ENCODE measurements around the gene EXOC4. TPM values are rescaled to one million over a fixed set of nuclear protein-coding genes. Genes with fewer than 3 reads are reported as not detected.

EXOC4 gene
- total RNA-seq, 2 donors from 2014 or later = 48.9 to 102 TPM

- intact Hi-C loops (cut with DNase I) = no loop called here
- no peaks in the 10 kb centered on the region for H3K4me1 ChIP-seq (replicated peaks)
- H3K4me3 ChIP-seq = no peak overlapping the region
- no peaks in the 10 kb centered on the region for H3K9me3 ChIP-seq
- 99% methylated on average over 2 of the region's 2 CpGs for WGBS
- H3K27me3 ChIP-seq (replicated peaks; ENCODE audit: insufficient read depth) = no peaks in the 10 kb centered on the region
- H3K36me3 ChIP-seq = no peaks in the 10 kb centered on the region
- no peak overlapping the region for H3K27ac ChIP-seq
- TF ChIP-seq POLR2A (IDR thresholded peaks at IDR 0.05) (no peak), CTCF (IDR thresholded peaks at IDR 0.05) (no peak), POLR2AphosphoS5 (IDR thresholded peaks at IDR 0.05) (no peak)
- no peak for DNase-seq (ENCODE audit: low spot score)
Measured at GRCh38 chr7:133712544-133712943, 459.7 kb downstream of the EXOC4 start.

- no peak overlapping the region for H3K4me3 ChIP-seq
- 98% methylated on average over 3 of the region's 3 CpGs for WGBS
- TF ChIP-seq POLR2AphosphoS5 (IDR thresholded peaks at IDR 0.05) (no peak), POLR2A (IDR thresholded peaks at IDR 0.05) (no peak), CTCF (IDR thresholded peaks at IDR 0.05) (no peak)
- no peaks in the 10 kb centered on the region for H3K36me3 ChIP-seq
- no peaks in the 10 kb centered on the region for H3K27me3 ChIP-seq (replicated peaks; ENCODE audit: insufficient read depth)
- DNase-seq (ENCODE audit: low spot score) = no peak
- intact Hi-C loops (cut with DNase I) = no loop called here
- H3K27ac ChIP-seq = no peak overlapping the region
- no peaks in the 10 kb centered on the region for H3K9me3 ChIP-seq
- H3K4me1 ChIP-seq (replicated peaks) = no peaks in the 10 kb centered on the region
Measured at GRCh38 chr7:133714654-133715053, 461.8 kb downstream of the EXOC4 start.

- Histone ChIP-seq H3K4me3 (no peak overlapping the region), H3K9me3 (no peaks in the 10 kb centered on the region), H3K27me3 (replicated peaks; ENCODE audit: insufficient read depth) (no peaks in the 10 kb centered on the region), H3K27ac (no peak overlapping the region), H3K36me3 (no peaks in the 10 kb centered on the region), H3K4me1 (replicated peaks) (no peaks in the 10 kb centered on the region)
- 87% methylated on average over 1 of the region's 1 CpG for WGBS
- no peak for DNase-seq (ENCODE audit: low spot score)
- TF ChIP-seq POLR2AphosphoS5 (IDR thresholded peaks at IDR 0.05) = no peak
- TF ChIP-seq POLR2A (IDR thresholded peaks at IDR 0.05) = no peak
- TF ChIP-seq CTCF (IDR thresholded peaks at IDR 0.05) = no peak
- intact Hi-C loops (cut with DNase I) = no loop called here
Measured at GRCh38 chr7:133718131-133718530, 465.3 kb downstream of the EXOC4 start.

GRCh38 chr7:133723044-133723443 lies 470.2 kb downstream of the EXOC4 start:
- no peak overlapping the region for H3K27ac ChIP-seq

More at GRCh38 chr7:133723044-133723443, 470.2 kb downstream of the EXOC4 start:
- H3K4me1 ChIP-seq (replicated peaks) = no peaks in the 10 kb centered on the region
- no peaks in the 10 kb centered on the region for H3K36me3 ChIP-seq
- WGBS = 91% methylated on average over 1 of the region's 1 CpG
- TF ChIP-seq CTCF (IDR thresholded peaks at IDR 0.05) = no peak
- TF ChIP-seq POLR2A (IDR thresholded peaks at IDR 0.05) = no peak
- TF ChIP-seq POLR2AphosphoS5 (IDR thresholded peaks at IDR 0.05) = no peak
- no peaks in the 10 kb centered on the region for H3K27me3 ChIP-seq (replicated peaks; ENCODE audit: insufficient read depth)
- DNase-seq (ENCODE audit: low spot score) = no peak
- H3K9me3 ChIP-seq = no peaks in the 10 kb centered on the region
- intact Hi-C loops (cut with DNase I) = no loop called here
- H3K4me3 ChIP-seq = no peak overlapping the region
